OCI-LY7 (cell line): Measurements from ENCODE around the gene NRSN2. TPM values are rescaled to one million over a fixed set of nuclear protein-coding genes. Genes with fewer than 3 reads are reported as not detected.

ENCODE experiments used
- BruUV-seq: library from RNA; stranded (reverse); fragments of 400-500 nt; replicated peaks from 2 replicates; lab custom pipeline; 2021; lab: Mats Ljungman, UMichigan
- CTCF ChIA-PET: fragments of 300-600 bp; sonication (Branson Sonifier 250); formaldehyde crosslinking; loops from one replicate; lab custom pipeline; 2022; ENCODE audit warnings: antibody characterized with exemption; ENCODE audit not compliant: unreplicated experiment; lab: Charles Lee
- POLR2A ChIA-PET: fragments of 300-600 bp; sonication (Branson Sonifier 250); formaldehyde crosslinking; loops from one replicate; lab custom pipeline; 2022; ENCODE audit warnings: antibody characterized with exemption; lab: Charles Lee
- DNase-seq: peaks from one replicate; pipeline ENCODE4 v3.0.0-alpha.2; 2015; ENCODE audit warnings: low spot score
- H2AFZ ChIP-seq: fragments of 200-600 bp; sonication (generic), shearing (Covaris generic); 2 replicates; pipeline ENCODE4 v1.6.1; 2014; ENCODE audit warnings: mild to moderate bottlenecking, antibody characterized with exemption, low read length, moderate library complexity
- H3K27ac ChIP-seq: fragments of 200-600 bp; sonication (generic); 2 replicates; pipeline ENCODE4 v1.5.1; 2014; ENCODE audit warnings: mixed run types, low read depth, mild to moderate bottlenecking, moderate library complexity, low read length, inconsistent platforms; ENCODE audit not compliant: poor library complexity, severe bottlenecking
- H3K36me3 ChIP-seq: fragments of 200-600 bp; sonication (generic); 2 replicates; pipeline ENCODE4 v1.6.1; 2014; ENCODE audit warnings: mild to moderate bottlenecking, antibody characterized with exemption, low read length, moderate library complexity, mixed read lengths; ENCODE audit not compliant: insufficient read depth
- H3K4me1 ChIP-seq: fragments of 200-600 bp; sonication (generic); 2 replicates; pipeline ENCODE4 v1.5.1; 2014; ENCODE audit warnings: mild to moderate bottlenecking, low read length; ENCODE audit not compliant: insufficient read depth, poor library complexity, severe bottlenecking
- H3K4me2 ChIP-seq: fragments of 200-600 bp; sonication (generic); 2 replicates; pipeline ENCODE4 v1.6.1; 2014; ENCODE audit warnings: mild to moderate bottlenecking, low read length
- H3K4me3 ChIP-seq: fragments of 200-600 bp; sonication (generic); 2 replicates; pipeline ENCODE4 v1.5.1; 2014; ENCODE audit warnings: mild to moderate bottlenecking, low read depth, low read length; ENCODE audit not compliant: poor library complexity, severe bottlenecking
- H3K79me2 ChIP-seq: fragments of 200-600 bp; sonication (generic); 2 replicates; pipeline ENCODE4 v1.6.1; 2016; ENCODE audit warnings: low read depth, mild to moderate bottlenecking, low read length, moderate library complexity, mixed read lengths; ENCODE audit not compliant: insufficient read depth
- H3K9me2 ChIP-seq: fragments of 200-600 bp; sonication (generic); 2 replicates; pipeline ENCODE4 v1.6.1; 2016; ENCODE audit warnings: mild to moderate bottlenecking, low read length, mixed read lengths; ENCODE audit not compliant: insufficient read depth
- H3K9me3 ChIP-seq: fragments of 200-600 bp; sonication (generic); 2 replicates; pipeline ENCODE4 v1.6.1; 2014; ENCODE audit warnings: mild to moderate bottlenecking, mixed run types, low read length, mixed read lengths
- H4K20me1 ChIP-seq: fragments of 200-600 bp; sonication (generic); 2 replicates; pipeline ENCODE4 v1.6.1; 2014; ENCODE audit warnings: mild to moderate bottlenecking, antibody characterized with exemption, low read length, moderate library complexity, mixed read lengths; ENCODE audit not compliant: insufficient read depth
- EZH2phosphoT487 ChIP-seq: fragments of 200-600 bp; sonication (generic); IDR thresholded peaks from 2 replicates; pipeline ENCODE4 v1.6.1; 2018; ENCODE audit warnings: low read depth, borderline replicate concordance, mild to moderate bottlenecking, mixed run types, antibody characterized with exemption, low read length, moderate library complexity, mixed read lengths
- intact Hi-C: fragments of 100-400 bp; cut with micrococcal nuclease; formaldehyde crosslinking; loops from one replicate; pipeline ENCODE4 v1.10.0; 2022; ENCODE audit not compliant: unreplicated experiment
- total RNA-seq, 2 experiments: library from RNA; depleted of rRNA in 1 of 2; stranded (reverse); fragments of >200 nt in 1 of 2; shearing (Covaris generic) in 1 of 2; gene quantifications; 2 replicates each; pipeline ENCODE4 v1.2.3, GENCODE V29; 2014 to 2022
- TF ChIP-seq, protein P1 (sequence below): fragments of 200-600 bp; sonication (generic); conservative IDR thresholded peaks from 2 replicates; pipeline ENCODE4 v1.5.1; 2014; ENCODE audit warnings: mild to moderate bottlenecking, antibody characterized with exemption, low read length, moderate library complexity, mixed read lengths

NRSN2 gene
- total RNA-seq, 2 experiments from 2014 or later, result 0.32 to 0.86 TPM

DNA sequence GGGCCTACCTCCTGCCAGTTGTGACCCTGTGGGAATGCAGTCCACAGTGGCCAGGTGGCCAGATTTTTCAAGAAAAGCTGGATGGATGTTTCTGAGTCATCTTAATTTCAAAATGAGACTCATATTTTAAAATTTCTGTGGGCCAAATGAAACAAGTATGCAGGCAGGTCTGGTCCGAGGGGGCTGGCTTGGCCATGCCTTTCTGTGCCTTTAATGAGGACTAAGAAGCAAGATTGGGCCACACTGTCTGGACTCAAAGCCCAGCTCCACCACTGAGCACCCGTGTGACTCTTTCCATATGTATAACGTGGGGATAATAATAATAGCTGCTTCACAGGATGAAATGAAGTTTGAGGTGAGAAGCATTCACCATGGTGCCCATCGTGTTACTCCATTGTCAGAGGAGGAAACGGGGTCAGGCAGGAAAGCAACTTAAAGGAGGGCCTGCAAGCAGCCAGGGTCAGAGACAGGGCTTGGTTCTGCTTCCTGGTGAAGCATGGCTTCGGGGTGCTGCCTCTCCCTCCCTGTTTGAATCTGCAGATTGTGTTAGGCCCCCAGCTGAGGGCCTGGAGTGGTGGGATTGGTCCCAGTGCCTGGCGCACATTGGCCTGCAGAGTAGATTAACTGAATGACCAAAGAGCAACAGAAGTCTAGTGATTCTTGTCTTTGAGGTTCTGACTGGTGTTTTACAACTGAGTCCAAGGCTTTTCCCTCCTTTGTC lies 17.8 kb upstream of the NRSN2 start:
- peaks cover 35% of the 10 kb centered on the region for H3K79me2 ChIP-seq
- H4K20me1 ChIP-seq, result peaks cover 19% of the 10 kb centered on the region; the same call in 1 of the 2 replicates
- no peak for DNase-seq
- intact Hi-C loops, result no loop called here
- H3K27ac ChIP-seq, result peak overlapping the region; percentile 16
- CTCF ChIA-PET, result interaction anchor here (0.6 kb wide), 1 partner anchor 28 kb away, joined by 3 read pairs; no protein-coding TSS in a partner anchor
- no peak overlapping the region for H2AFZ ChIP-seq
- peak overlapping the region; percentile 91 for H3K4me2 ChIP-seq
- H3K4me3 ChIP-seq, result peak overlapping the region; percentile 98
- no TSS peak for BruUV-seq
- no peaks in the 10 kb centered on the region for H3K9me3 ChIP-seq
- peaks cover 24% of the 10 kb centered on the region for H3K4me1 ChIP-seq
- no peaks in the 10 kb centered on the region for H3K9me2 ChIP-seq
- POLR2A ChIA-PET, result interaction anchor here (0.5 to 0.7 kb wide), 3 partner anchors 37 to 168 kb away, joined by 3 to 5 read pairs (median 4); no protein-coding TSS in a partner anchor
- no peak for TF ChIP-seq EZH2phosphoT487
- TF ChIP-seq, protein P1, sequence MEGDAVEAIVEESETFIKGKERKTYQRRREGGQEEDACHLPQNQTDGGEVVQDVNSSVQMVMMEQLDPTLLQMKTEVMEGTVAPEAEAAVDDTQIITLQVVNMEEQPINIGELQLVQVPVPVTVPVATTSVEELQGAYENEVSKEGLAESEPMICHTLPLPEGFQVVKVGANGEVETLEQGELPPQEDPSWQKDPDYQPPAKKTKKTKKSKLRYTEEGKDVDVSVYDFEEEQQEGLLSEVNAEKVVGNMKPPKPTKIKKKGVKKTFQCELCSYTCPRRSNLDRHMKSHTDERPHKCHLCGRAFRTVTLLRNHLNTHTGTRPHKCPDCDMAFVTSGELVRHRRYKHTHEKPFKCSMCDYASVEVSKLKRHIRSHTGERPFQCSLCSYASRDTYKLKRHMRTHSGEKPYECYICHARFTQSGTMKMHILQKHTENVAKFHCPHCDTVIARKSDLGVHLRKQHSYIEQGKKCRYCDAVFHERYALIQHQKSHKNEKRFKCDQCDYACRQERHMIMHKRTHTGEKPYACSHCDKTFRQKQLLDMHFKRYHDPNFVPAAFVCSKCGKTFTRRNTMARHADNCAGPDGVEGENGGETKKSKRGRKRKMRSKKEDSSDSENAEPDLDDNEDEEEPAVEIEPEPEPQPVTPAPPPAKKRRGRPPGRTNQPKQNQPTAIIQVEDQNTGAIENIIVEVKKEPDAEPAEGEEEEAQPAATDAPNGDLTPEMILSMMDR, result no peak
- H3K36me3 ChIP-seq, result peaks cover 36% of the 10 kb centered on the region

DNA sequence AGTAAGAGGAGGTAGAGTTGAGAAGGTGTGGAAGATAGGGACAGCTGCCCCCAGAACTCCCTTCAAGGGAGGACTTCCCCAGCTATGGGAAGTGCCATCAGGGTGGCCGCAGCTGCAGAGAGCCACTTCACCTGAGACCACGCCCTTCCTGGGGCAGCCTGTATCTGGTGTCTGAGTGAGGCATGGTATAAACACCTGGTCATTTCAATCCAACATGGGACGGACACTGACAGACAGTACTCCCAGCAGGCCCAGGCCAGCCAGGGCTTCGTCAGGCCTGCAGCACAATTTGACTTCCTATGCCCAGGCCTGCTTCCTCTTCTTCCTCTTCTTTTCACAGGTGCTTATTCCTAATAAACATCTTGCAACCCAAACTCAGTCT lies 17.1 kb upstream of the NRSN2 start:
- no peaks in the 10 kb centered on the region for H3K9me3 ChIP-seq
- peaks cover 24% of the 10 kb centered on the region for H3K4me1 ChIP-seq
- no peaks in the 10 kb centered on the region for H3K9me2 ChIP-seq
- no peak overlapping the region for H3K27ac ChIP-seq
- POLR2A ChIA-PET, result no interaction called here
- peaks cover 36% of the 10 kb centered on the region for H3K36me3 ChIP-seq
- no peak for DNase-seq
- CTCF ChIA-PET, result interaction anchor here (0.6 to 1.1 kb wide), 4 partner anchors 20 to 137 kb away, joined by 3 to 4 read pairs (median 3); no protein-coding TSS in a partner anchor
- intact Hi-C loops, result loop anchor here (1.0 to 2.0 kb wide), 2 partner anchors 63 to 121 kb away; no protein-coding TSS in a partner anchor
- BruUV-seq, result no TSS peak
- H3K4me2 ChIP-seq, result peak overlapping the region; percentile 91
- H3K79me2 ChIP-seq, result peaks cover 35% of the 10 kb centered on the region
- peaks cover 19% of the 10 kb centered on the region; the same call in 1 of the 2 replicates for H4K20me1 ChIP-seq
- no peak overlapping the region for H3K4me3 ChIP-seq
- no peak overlapping the region for H2AFZ ChIP-seq
- TF ChIP-seq, protein P1, result no peak
- no peak for TF ChIP-seq EZH2phosphoT487
